ENCODE data around the gene CFAP77. TPM values are rescaled to one million over a fixed set of nuclear protein-coding genes. Genes with fewer than 3 reads are reported as not detected.

Gene CFAP77
- total RNA-seq, 2 experiments from 2014 or later, result not detected

DNA sequence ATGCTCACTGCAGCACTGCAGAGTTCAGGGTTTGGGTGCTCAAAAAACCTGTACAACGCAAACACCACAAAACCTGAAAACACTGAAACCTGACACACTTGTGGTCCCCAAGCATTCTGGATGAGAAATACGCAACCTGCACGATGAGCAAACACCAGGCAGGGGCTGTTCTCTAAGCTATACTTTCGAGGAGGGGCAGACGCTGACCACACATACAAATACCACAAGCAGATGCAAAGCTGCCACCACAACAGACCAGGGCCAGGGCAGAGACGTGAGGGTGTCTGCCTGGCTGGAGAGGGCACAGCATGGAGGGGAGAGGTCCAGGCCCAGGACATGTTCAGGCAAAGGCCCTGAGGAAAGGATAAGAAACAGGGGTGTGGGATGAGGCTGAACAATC is 195.4 kb downstream of the CFAP77 start:
- no peaks in the 10 kb centered on the region for H3K9me3 ChIP-seq (ENCODE audit: control insufficient read depth in 1 of 2, insufficient read depth in 1 of 2, low read length in 2 of 2)
- no peaks in the 10 kb centered on the region for H3K4me1 Mint-ChIP-seq (ENCODE audit: low read depth)
- no peak overlapping the region for H3K4me3 Mint-ChIP-seq
- DNase-seq (no peak), ATAC-seq (ENCODE audit: poor library complexity) (no peak)
- H3K4me1 ChIP-seq (ENCODE audit: insufficient read depth, low read length), result no peaks in the 10 kb centered on the region
- H3K4me3 ChIP-seq (ENCODE audit: low read length), result no peak overlapping the region
- intact Hi-C loops (cut with DNase I, micrococcal nuclease), result no loop called here
- no peaks in the 10 kb centered on the region for H3K9me3 Mint-ChIP-seq
- no peak overlapping the region for H3K27ac ChIP-seq (ENCODE audit: low read depth in 1 of 2, low read length in 2 of 2)
- ChIA-PET CTCF (no interaction called here), POLR2A (no interaction called here)
- H3K27me3 Mint-ChIP-seq, result no peaks in the 10 kb centered on the region
- peaks cover 100% of the 10 kb centered on the region for H3K36me3 Mint-ChIP-seq (ENCODE audit: low read depth)
- no peaks in the 10 kb centered on the region for H3K27me3 ChIP-seq (ENCODE audit: control insufficient read depth in 1 of 2, insufficient read depth in 2 of 2, low read length in 2 of 2)
- TF ChIP-seq, protein P1, sequence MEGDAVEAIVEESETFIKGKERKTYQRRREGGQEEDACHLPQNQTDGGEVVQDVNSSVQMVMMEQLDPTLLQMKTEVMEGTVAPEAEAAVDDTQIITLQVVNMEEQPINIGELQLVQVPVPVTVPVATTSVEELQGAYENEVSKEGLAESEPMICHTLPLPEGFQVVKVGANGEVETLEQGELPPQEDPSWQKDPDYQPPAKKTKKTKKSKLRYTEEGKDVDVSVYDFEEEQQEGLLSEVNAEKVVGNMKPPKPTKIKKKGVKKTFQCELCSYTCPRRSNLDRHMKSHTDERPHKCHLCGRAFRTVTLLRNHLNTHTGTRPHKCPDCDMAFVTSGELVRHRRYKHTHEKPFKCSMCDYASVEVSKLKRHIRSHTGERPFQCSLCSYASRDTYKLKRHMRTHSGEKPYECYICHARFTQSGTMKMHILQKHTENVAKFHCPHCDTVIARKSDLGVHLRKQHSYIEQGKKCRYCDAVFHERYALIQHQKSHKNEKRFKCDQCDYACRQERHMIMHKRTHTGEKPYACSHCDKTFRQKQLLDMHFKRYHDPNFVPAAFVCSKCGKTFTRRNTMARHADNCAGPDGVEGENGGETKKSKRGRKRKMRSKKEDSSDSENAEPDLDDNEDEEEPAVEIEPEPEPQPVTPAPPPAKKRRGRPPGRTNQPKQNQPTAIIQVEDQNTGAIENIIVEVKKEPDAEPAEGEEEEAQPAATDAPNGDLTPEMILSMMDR (IDR thresholded peaks at IDR 0.05), result no peak
- no peak overlapping the region for H3K27ac Mint-ChIP-seq
- peaks cover 59% of the 10 kb centered on the region for H3K36me3 ChIP-seq (ENCODE audit: insufficient read depth, low read length)

GRCh38 chr9:132606066-132606465 is 196.1 kb downstream of the CFAP77 start:
- intact Hi-C loops (cut with DNase I, micrococcal nuclease), result no loop called here
- POLR2A ChIA-PET, result no interaction called here
- H3K27me3 ChIP-seq (ENCODE audit: control insufficient read depth in 1 of 2, insufficient read depth in 2 of 2, low read length in 2 of 2), result no peaks in the 10 kb centered on the region
- H3K9me3 ChIP-seq (ENCODE audit: control insufficient read depth in 1 of 2, insufficient read depth in 1 of 2, low read length in 2 of 2), result no peaks in the 10 kb centered on the region
- no peak overlapping the region for H3K27ac ChIP-seq (ENCODE audit: low read depth in 1 of 2, low read length in 2 of 2)
- CTCF ChIA-PET, result no interaction called here
- Mint-ChIP-seq H3K36me3 (ENCODE audit: low read depth) (peaks cover 100% of the 10 kb centered on the region), H3K4me3 (no peak overlapping the region), H3K4me1 (ENCODE audit: low read depth) (no peaks in the 10 kb centered on the region), H3K9me3 (no peaks in the 10 kb centered on the region), H3K27ac (no peak overlapping the region), H3K27me3 (no peaks in the 10 kb centered on the region)
- no peaks in the 10 kb centered on the region for H3K4me1 ChIP-seq (ENCODE audit: insufficient read depth, low read length)
- H3K4me3 ChIP-seq (ENCODE audit: low read length), result no peak overlapping the region
- no peak for ATAC-seq (ENCODE audit: poor library complexity)
- TF ChIP-seq, protein P1 (IDR thresholded peaks at IDR 0.05), result no peak
- no peak for DNase-seq
- H3K36me3 ChIP-seq (ENCODE audit: insufficient read depth, low read length), result peaks cover 63% of the 10 kb centered on the region

DNA sequence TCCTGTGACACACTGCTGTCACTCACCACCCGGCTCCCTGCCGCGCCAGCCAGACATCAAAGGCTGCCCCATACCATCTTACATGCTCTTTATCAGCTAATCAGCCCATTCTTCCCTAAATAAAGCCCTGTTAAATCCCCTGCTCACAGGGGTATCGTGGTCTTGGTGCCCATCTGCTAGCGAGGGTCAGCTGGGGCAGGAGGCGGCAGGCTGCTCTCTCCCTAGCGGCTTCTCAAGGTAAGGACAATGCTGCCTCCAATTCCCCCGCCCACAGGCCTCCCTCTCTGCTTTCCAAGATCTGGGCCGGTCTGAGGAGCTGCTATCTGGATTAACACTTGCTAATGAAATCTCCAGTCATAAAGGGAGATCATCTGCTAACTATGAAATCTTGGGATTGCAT is 199.2 kb downstream of the CFAP77 start:
- Mint-ChIP-seq H3K9me3 (no peaks in the 10 kb centered on the region), H3K27ac (no peak overlapping the region)
- CTCF ChIA-PET, result no interaction called here

More for the DNA sequence above, 199.2 kb downstream of the CFAP77 start:
- Mint-ChIP-seq H3K36me3 (ENCODE audit: low read depth) (peaks cover 99% of the 10 kb centered on the region), H3K4me3 (no peak overlapping the region), H3K4me1 (ENCODE audit: low read depth) (no peaks in the 10 kb centered on the region), H3K27me3 (no peaks in the 10 kb centered on the region)
- Histone ChIP-seq H3K9me3 (ENCODE audit: control insufficient read depth in 1 of 2, insufficient read depth in 1 of 2, low read length in 2 of 2) (no peaks in the 10 kb centered on the region), H3K36me3 (ENCODE audit: insufficient read depth, low read length) (peaks cover 68% of the 10 kb centered on the region), H3K4me1 (ENCODE audit: insufficient read depth, low read length) (no peaks in the 10 kb centered on the region), H3K4me3 (ENCODE audit: low read length) (no peak overlapping the region), H3K27ac (ENCODE audit: low read depth in 1 of 2, low read length in 2 of 2) (no peak overlapping the region), H3K27me3 (ENCODE audit: control insufficient read depth in 1 of 2, insufficient read depth in 2 of 2, low read length in 2 of 2) (no peaks in the 10 kb centered on the region)
- ATAC-seq (ENCODE audit: poor library complexity), result no peak
- POLR2A ChIA-PET, result no interaction called here
- DNase-seq, result no peak
- intact Hi-C loops (cut with DNase I, micrococcal nuclease), result no loop called here
- TF ChIP-seq, protein P1 (IDR thresholded peaks at IDR 0.05), result no peak
